Left lung (tissue), 10 donors: ENCODE results near the gene DACH1. TPM values are rescaled to one million over a fixed set of nuclear protein-coding genes. Genes with fewer than 3 reads are reported as not detected.
"Not testable (repeated sequence)": the region's sequence is repeated elsewhere in the genome, so short reads cannot be mapped to it uniquely, and the experiment has no call there.

Experiments used
- ATAC-seq: fragments of 200-7000 bp; cut with Tn5 transposase; one replicate; pipeline ENCODE4 v1.9.1; 2020; ENCODE audit warnings: moderate library complexity
- DNase-seq, 4 donors: peaks; one replicate each; pipeline ENCODE4 v3.0.0-alpha.2; 2013 to 2020
- H3K27ac ChIP-seq, 2 donors: fragments of 200-600 bp; sonication (generic) in 1 of 2; one replicate each; pipeline versions ENCODE4 v1.5.0 to v1.8.0; 2020 to 2021
- H3K27me3 ChIP-seq, 2 donors: fragments of 200-600 bp; sonication (generic) in 1 of 2; one replicate each; pipeline versions ENCODE4 v1.5.0 to v1.8.0; 2020 to 2021
- H3K36me3 ChIP-seq, 2 donors: fragments of 200-600 bp; sonication (generic) in 1 of 2; one replicate each; pipeline versions ENCODE4 v1.5.0 to v1.8.0; 2020 to 2021
- H3K4me1 ChIP-seq, 2 donors: fragments of 200-600 bp; one replicate each; pipeline ENCODE4 v1.8.0; 2021
- H3K4me3 ChIP-seq, 2 donors: fragments of 200-600 bp; sonication (generic) in 1 of 2; one replicate each; pipeline versions ENCODE4 v1.5.0 to v1.8.0; 2020 to 2021; ENCODE audit warnings: mild to moderate bottlenecking in 1 of 2
- H3K9me3 ChIP-seq, 2 donors: fragments of 200-600 bp; sonication (generic) in 1 of 2; one replicate each; pipeline versions ENCODE4 v1.5.0 to v1.8.0; 2020 to 2021
- intact Hi-C, 2 donors: fragments of 100-400 bp; cut with DNase I; formaldehyde crosslinking; loops; one replicate each; pipeline versions ENCODE4 v1.11.2 to v1.14.2; 2022
- polyA plus RNA-seq, 6 donors: library from polyadenylated mRNA; unstranded; fragments of 120-200 nt; gene quantifications; one replicate each; pipeline ENCODE4 v1.2.1, GENCODE V29; 2013; ENCODE audit not compliant: insufficient read length in 6 of 6
- total RNA-seq, 2 donors: library from RNA; stranded (reverse); fragmentation: NEBNext Ultra II Directional; extraction: Animal tissue kit (Norgen Biotek cat#: 25700); gene quantifications; one replicate each; pipeline ENCODE4 v1.2.1, GENCODE V29; 2021
- TF ChIP-seq, protein P1 (sequence below), 2 donors: fragments of 200-600 bp; sonication (generic) in 1 of 2; IDR thresholded peaks; one replicate each; pipeline versions ENCODE4 v1.5.0 to v1.8.0; 2021; ENCODE audit warnings: antibody characterized with exemption in 2 of 2
- donor health status: DM: no; HTN: yes; CAD: no.
- donor health status: DM: no; HTN: no; CAD: no.

Gene DACH1
- total and polyA plus RNA-seq, 8 donors = 4.6 to 47.5 (median 43.9) TPM

DNA sequence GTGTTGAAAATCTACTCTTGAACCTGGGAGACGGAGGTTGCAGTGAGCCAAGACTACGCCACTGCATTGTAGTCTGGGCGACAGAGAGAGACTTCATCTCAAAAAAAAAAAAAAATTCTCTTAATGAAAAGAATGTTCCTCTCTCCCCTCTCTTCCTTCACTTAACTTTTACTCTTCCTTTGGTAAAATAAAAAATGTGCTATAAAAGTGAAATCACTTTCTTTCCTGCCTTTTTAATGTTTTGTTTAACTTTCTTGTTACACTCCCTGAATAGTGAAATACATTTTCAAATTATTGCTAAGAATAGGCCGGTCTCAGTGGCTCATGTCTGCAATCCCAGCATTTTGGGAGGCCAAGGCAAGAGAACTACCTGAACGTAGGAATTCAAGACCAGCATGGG lies 86.5 kb downstream of the DACH1 start:
- intact Hi-C loops = no loop called here
- Histone ChIP-seq H3K4me3 (no peak overlapping the region), H3K27me3 (no peaks in the 10 kb centered on the region), H3K36me3 (no peaks in the 10 kb centered on the region), H3K4me1 (no peaks in the 10 kb centered on the region), H3K27ac (no peak overlapping the region), H3K9me3 (no peaks in the 10 kb centered on the region)
- DNase-seq = no peak
- no peak for ATAC-seq
- TF ChIP-seq, protein P1, sequence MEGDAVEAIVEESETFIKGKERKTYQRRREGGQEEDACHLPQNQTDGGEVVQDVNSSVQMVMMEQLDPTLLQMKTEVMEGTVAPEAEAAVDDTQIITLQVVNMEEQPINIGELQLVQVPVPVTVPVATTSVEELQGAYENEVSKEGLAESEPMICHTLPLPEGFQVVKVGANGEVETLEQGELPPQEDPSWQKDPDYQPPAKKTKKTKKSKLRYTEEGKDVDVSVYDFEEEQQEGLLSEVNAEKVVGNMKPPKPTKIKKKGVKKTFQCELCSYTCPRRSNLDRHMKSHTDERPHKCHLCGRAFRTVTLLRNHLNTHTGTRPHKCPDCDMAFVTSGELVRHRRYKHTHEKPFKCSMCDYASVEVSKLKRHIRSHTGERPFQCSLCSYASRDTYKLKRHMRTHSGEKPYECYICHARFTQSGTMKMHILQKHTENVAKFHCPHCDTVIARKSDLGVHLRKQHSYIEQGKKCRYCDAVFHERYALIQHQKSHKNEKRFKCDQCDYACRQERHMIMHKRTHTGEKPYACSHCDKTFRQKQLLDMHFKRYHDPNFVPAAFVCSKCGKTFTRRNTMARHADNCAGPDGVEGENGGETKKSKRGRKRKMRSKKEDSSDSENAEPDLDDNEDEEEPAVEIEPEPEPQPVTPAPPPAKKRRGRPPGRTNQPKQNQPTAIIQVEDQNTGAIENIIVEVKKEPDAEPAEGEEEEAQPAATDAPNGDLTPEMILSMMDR (IDR thresholded peaks at IDR 0.05) = no peak

DNA sequence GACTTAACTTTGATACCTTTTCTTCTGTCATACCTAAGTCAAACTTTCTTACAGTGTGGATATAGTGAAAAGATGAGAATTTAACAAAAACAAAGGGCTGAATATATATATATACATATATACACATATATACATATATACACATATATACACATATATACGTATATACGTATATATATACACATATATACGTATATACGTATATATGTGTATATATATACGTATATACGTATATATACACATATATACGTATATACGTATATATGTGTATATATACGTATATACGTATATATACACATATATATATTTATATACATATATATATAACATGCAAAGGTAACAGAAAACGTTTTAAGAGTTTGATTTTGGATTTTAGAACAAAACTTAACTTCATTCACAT lies 88.0 kb downstream of the DACH1 start:
- DNase-seq, H3K9me3 ChIP-seq, H3K4me1 ChIP-seq, ATAC-seq, H3K27ac ChIP-seq, H3K27me3 ChIP-seq, intact Hi-C loops, H3K4me3 ChIP-seq, H3K36me3 ChIP-seq: not testable (repeated sequence)

DNA sequence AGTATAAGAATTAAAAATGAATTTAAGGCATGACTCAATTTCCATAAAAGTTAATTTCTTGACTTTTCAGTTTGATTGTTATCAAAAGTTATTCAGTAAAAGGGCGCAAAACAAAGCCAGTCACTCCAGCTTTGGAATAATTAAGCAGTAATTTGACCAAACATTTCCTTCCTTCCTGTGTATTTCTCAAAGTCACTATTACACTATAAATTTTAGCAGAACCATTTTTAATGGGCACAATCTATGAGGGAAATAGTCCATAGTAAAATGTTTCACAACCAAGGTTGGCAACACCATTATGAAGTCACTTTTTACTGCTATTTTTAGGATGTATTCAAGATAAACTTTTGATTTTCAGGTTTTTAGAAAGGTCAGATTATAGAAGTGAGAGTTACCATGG lies 91.0 kb downstream of the DACH1 start:
- DNase-seq (no peak), ATAC-seq (no peak)
- intact Hi-C loops = no loop called here
- Histone ChIP-seq H3K4me1 (no peaks in the 10 kb centered on the region), H3K27ac (no peak overlapping the region), H3K4me3 (no peak overlapping the region), H3K9me3 (no peaks in the 10 kb centered on the region), H3K27me3 (no peaks in the 10 kb centered on the region), H3K36me3 (no peaks in the 10 kb centered on the region)
- TF ChIP-seq, protein P1 (IDR thresholded peaks at IDR 0.05) = no peak

DNA sequence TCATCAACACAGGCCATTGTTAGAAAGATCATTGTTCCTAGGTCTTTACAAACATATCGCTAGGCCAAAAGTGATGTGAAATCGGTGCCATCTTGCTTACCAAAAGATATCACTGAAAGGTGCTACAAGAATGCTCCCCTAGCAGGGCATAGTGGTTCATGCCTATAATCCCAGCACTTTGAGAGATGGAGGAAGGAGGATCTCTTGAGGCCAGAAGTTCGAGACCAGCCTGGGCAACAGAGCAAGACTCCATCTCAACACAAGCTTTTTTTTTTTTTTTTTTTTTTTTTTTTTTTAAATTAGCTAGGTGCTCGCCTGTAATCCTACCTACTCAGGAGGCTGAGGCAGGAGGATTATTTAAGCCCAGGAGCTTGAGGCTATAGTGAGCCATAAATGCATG lies 92.1 kb downstream of the DACH1 start:
- H3K36me3 ChIP-seq = no peaks in the 10 kb centered on the region
- ATAC-seq = no peak
- TF ChIP-seq, protein P1 (IDR thresholded peaks at IDR 0.05) = no peak

DNA sequence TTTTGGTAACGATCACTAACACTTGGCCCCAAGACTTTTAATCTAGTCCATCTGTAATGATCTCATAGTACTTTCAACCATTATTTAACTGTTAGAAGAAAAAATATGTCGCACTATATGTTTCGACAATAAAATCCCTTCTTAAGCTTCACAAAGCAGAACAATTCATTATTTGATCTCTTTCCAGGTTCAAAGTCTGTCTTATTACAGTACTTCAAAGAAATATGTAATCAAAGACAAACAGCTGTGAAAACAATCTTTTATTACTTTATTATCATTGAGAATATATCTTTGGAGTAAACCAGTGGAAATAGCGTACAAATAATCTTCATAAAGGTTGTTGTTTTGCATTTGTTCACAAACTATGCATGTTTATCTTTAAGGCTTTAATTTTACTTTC lies 93.5 kb downstream of the DACH1 start:
- H3K27me3 ChIP-seq = no peaks in the 10 kb centered on the region
- DNase-seq = no peak
- TF ChIP-seq, protein P1 (IDR thresholded peaks at IDR 0.05) = no peak

More for the DNA sequence above, 92.1 kb downstream of the DACH1 start:
- Histone ChIP-seq H3K4me3 (no peak overlapping the region), H3K4me1 (no peaks in the 10 kb centered on the region), H3K27me3 (no peaks in the 10 kb centered on the region), H3K27ac (no peak overlapping the region), H3K9me3 (no peaks in the 10 kb centered on the region)
- DNase-seq = no peak
- intact Hi-C loops = no loop called here

DNA sequence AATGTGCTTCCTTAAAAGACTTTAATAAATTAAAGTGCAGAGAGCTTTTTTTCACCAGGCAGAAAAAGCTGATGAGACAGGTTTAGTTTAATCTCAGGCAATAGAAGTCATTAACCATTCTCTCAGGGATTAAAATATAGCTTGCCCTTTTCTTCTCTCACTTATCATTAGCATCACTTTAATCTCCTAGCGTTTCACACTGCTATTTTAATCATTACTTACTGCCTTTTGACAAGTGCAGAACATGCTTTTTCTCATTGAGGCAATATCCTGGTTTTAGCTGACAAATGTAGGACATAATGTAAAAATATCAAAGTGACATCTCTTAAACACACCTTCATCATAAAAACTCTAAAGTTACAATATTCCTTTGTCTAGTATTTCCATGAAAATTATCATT lies 94.6 kb downstream of the DACH1 start:
- TF ChIP-seq, protein P1 (IDR thresholded peaks at IDR 0.05) = no peak
- ATAC-seq (no peak), DNase-seq (no peak)
- H3K9me3 ChIP-seq = no peaks in the 10 kb centered on the region
- no peaks in the 10 kb centered on the region for H3K4me1 ChIP-seq
- no peaks in the 10 kb centered on the region for H3K36me3 ChIP-seq
- H3K4me3 ChIP-seq = no peak overlapping the region
- H3K27me3 ChIP-seq = no peaks in the 10 kb centered on the region
- intact Hi-C loops = no loop called here
- no peak overlapping the region for H3K27ac ChIP-seq

More for the DNA sequence above, 93.5 kb downstream of the DACH1 start:
- H3K4me3 ChIP-seq = no peak overlapping the region
- no peaks in the 10 kb centered on the region for H3K36me3 ChIP-seq
- H3K9me3 ChIP-seq = no peaks in the 10 kb centered on the region
- ATAC-seq = no peak
- H3K4me1 ChIP-seq = no peaks in the 10 kb centered on the region
- intact Hi-C loops = no loop called here
- H3K27ac ChIP-seq = no peak overlapping the region
